GM18519 (cell line): ENCODE measurements around the gene MISP3.

Experiments
- ATAC-seq: cut with Tn5 transposase; IDR thresholded peaks from one replicate; pipeline ENCODE4 v1.9.1; 2021; ENCODE audit warnings: mild to moderate bottlenecking, moderate library complexity; ENCODE audit not compliant: unreplicated experiment, low FRiP score

The MISP3 gene

GRCh38 chr19:14053032-14053431 is 19.6 kb upstream of the MISP3 start:
- ATAC-seq, result no peak

GRCh38 chr19:14053500-14053899 is 19.1 kb upstream of the MISP3 start:
- ATAC-seq, result no peak

- ATAC-seq, result no peak
Observed at GRCh38 chr19:14054099-14054498, 18.5 kb upstream of the MISP3 start.

- ATAC-seq, result no peak
Observed at GRCh38 chr19:14054721-14055120, 17.9 kb upstream of the MISP3 start.

- no peak for ATAC-seq
Observed at GRCh38 chr19:14055396-14055795, 17.2 kb upstream of the MISP3 start.

GRCh38 chr19:14056069-14056666 is 16.4 kb upstream of the MISP3 start:
- ATAC-seq, result no peak

GRCh38 chr19:14056741-14057356 is 15.7 kb upstream of the MISP3 start:
- no peak for ATAC-seq

GRCh38 chr19:14058182-14059092 is 14.1 kb upstream of the MISP3 start:
- no peak for ATAC-seq

- ATAC-seq, result no peak
Observed at GRCh38 chr19:14059093-14059480, 13.5 kb upstream of the MISP3 start.

GRCh38 chr19:14059652-14060155 is 12.9 kb upstream of the MISP3 start:
- no peak for ATAC-seq

- no peak for ATAC-seq
Observed at GRCh38 chr19:14061081-14061749, 11.4 kb upstream of the MISP3 start.

- ATAC-seq, result no peak
Observed at GRCh38 chr19:14061751-14062557, 10.6 kb upstream of the MISP3 start, which contains the start of gene PALM3. PALM3 (minus strand) TSS chr19:14062076; CDS start chr19:14061980, 96 bp downstream.

GRCh38 chr19:14062558-14062855 is 10.1 kb upstream of the MISP3 start:
- no peak for ATAC-seq

- no peak for ATAC-seq
Observed at GRCh38 chr19:14063105-14063504, 9.5 kb upstream of the MISP3 start.

GRCh38 chr19:14066134-14066533 is 6.5 kb upstream of the MISP3 start:
- no peak for ATAC-seq

- ATAC-seq, result no peak
Observed at GRCh38 chr19:14070268-14071050, 2.1 kb upstream of the MISP3 start.

GRCh38 chr19:14073261-14073924 is 807 bp downstream of the MISP3 start:
- ATAC-seq, result peak; percentile 40

- ATAC-seq, result no peak
Observed at GRCh38 chr19:14073925-14074838, 1.6 kb downstream of the MISP3 start.
